GM18867 (cell line): ENCODE results near the gene RBFOX2.
"Not testable (repeated sequence)": the region's sequence is repeated elsewhere in the genome, so short reads cannot be mapped to it uniquely, and the experiment has no call there.

Source experiments
- ATAC-seq: cut with Tn5 transposase; IDR thresholded peaks from one replicate; pipeline ENCODE4 v1.9.1; 2021; ENCODE audit warnings: mild to moderate bottlenecking, moderate library complexity; ENCODE audit not compliant: unreplicated experiment

RBFOX2 gene

GRCh38 chr22:35746248-35746647 lies 282.4 kb downstream of the RBFOX2 start:
- no peak for ATAC-seq

GRCh38 chr22:35743326-35743860 lies 285.2 kb downstream of the RBFOX2 start:
- no peak for ATAC-seq

- no peak for ATAC-seq
Measured at GRCh38 chr22:35742342-35743100, 286.1 kb downstream of the RBFOX2 start.

GRCh38 chr22:35740616-35741015 lies 288.0 kb downstream of the RBFOX2 start:
- ATAC-seq: no peak

GRCh38 chr22:35739931-35740380 lies 288.7 kb downstream of the RBFOX2 start:
- ATAC-seq: no peak

GRCh38 chr22:35739076-35739930 lies 289.3 kb downstream of the RBFOX2 start:
- no peak for ATAC-seq

GRCh38 chr22:35737886-35738285 lies 290.7 kb downstream of the RBFOX2 start:
- ATAC-seq: not testable (repeated sequence)

- ATAC-seq: no peak
Measured at GRCh38 chr22:35736701-35737100, 291.9 kb downstream of the RBFOX2 start.

- no peak for ATAC-seq
Measured at GRCh38 chr22:35736166-35736565, 292.5 kb downstream of the RBFOX2 start.

- ATAC-seq: no peak
Measured at GRCh38 chr22:35735542-35735941, 293.1 kb downstream of the RBFOX2 start.

GRCh38 chr22:35734517-35734827 lies 294.2 kb downstream of the RBFOX2 start:
- no peak for ATAC-seq

GRCh38 chr22:35733791-35734516 lies 294.7 kb downstream of the RBFOX2 start:
- ATAC-seq: no peak

- ATAC-seq: no peak
Measured at GRCh38 chr22:35733036-35733435, 295.6 kb downstream of the RBFOX2 start.

GRCh38 chr22:35732116-35732515 lies 296.5 kb downstream of the RBFOX2 start:
- no peak for ATAC-seq

GRCh38 chr22:35731321-35731720 lies 297.3 kb downstream of the RBFOX2 start:
- no peak for ATAC-seq

GRCh38 chr22:35729309-35729698 lies 299.3 kb downstream of the RBFOX2 start:
- no peak for ATAC-seq

- no peak for ATAC-seq
Measured at GRCh38 chr22:35728639-35729308, 299.9 kb downstream of the RBFOX2 start.

GRCh38 chr22:35727436-35727835 lies 301.2 kb downstream of the RBFOX2 start:
- no peak for ATAC-seq

GRCh38 chr22:35726933-35727332 lies 301.7 kb downstream of the RBFOX2 start:
- ATAC-seq: no peak

GRCh38 chr22:35726398-35726797 lies 302.2 kb downstream of the RBFOX2 start:
- no peak for ATAC-seq

- ATAC-seq: no peak
Measured at GRCh38 chr22:35725521-35725920, 303.1 kb downstream of the RBFOX2 start.
